OCI-LY7 (cell line): ENCODE data around the gene KIF5A. TPM values are rescaled to one million over a fixed set of nuclear protein-coding genes. Genes with fewer than 3 reads are reported as not detected.

Source experiments
- BruUV-seq: library from RNA; stranded (reverse); fragments of 400-500 nt; replicated peaks from 2 replicates; lab custom pipeline; 2021; lab: Mats Ljungman, UMichigan
- CTCF ChIA-PET: fragments of 300-600 bp; sonication (Branson Sonifier 250); formaldehyde crosslinking; loops from one replicate; lab custom pipeline; 2022; ENCODE audit warnings: antibody characterized with exemption; ENCODE audit not compliant: unreplicated experiment; lab: Charles Lee
- POLR2A ChIA-PET: fragments of 300-600 bp; sonication (Branson Sonifier 250); formaldehyde crosslinking; loops from one replicate; lab custom pipeline; 2022; ENCODE audit warnings: antibody characterized with exemption; lab: Charles Lee
- DNase-seq: peaks from one replicate; pipeline ENCODE4 v3.0.0-alpha.2; 2015; ENCODE audit warnings: low spot score
- H2AFZ ChIP-seq: fragments of 200-600 bp; sonication (generic), shearing (Covaris generic); 2 replicates; pipeline ENCODE4 v1.6.1; 2014; ENCODE audit warnings: mild to moderate bottlenecking, antibody characterized with exemption, low read length, moderate library complexity
- H3K27ac ChIP-seq: fragments of 200-600 bp; sonication (generic); 2 replicates; pipeline ENCODE4 v1.5.1; 2014; ENCODE audit warnings: mixed run types, low read depth, mild to moderate bottlenecking, moderate library complexity, low read length, inconsistent platforms; ENCODE audit not compliant: poor library complexity, severe bottlenecking
- H3K36me3 ChIP-seq: fragments of 200-600 bp; sonication (generic); 2 replicates; pipeline ENCODE4 v1.6.1; 2014; ENCODE audit warnings: mild to moderate bottlenecking, antibody characterized with exemption, low read length, moderate library complexity, mixed read lengths; ENCODE audit not compliant: insufficient read depth
- H3K4me1 ChIP-seq: fragments of 200-600 bp; sonication (generic); 2 replicates; pipeline ENCODE4 v1.5.1; 2014; ENCODE audit warnings: mild to moderate bottlenecking, low read length; ENCODE audit not compliant: insufficient read depth, poor library complexity, severe bottlenecking
- H3K4me2 ChIP-seq: fragments of 200-600 bp; sonication (generic); 2 replicates; pipeline ENCODE4 v1.6.1; 2014; ENCODE audit warnings: mild to moderate bottlenecking, low read length
- H3K4me3 ChIP-seq: fragments of 200-600 bp; sonication (generic); 2 replicates; pipeline ENCODE4 v1.5.1; 2014; ENCODE audit warnings: mild to moderate bottlenecking, low read depth, low read length; ENCODE audit not compliant: poor library complexity, severe bottlenecking
- H3K79me2 ChIP-seq: fragments of 200-600 bp; sonication (generic); 2 replicates; pipeline ENCODE4 v1.6.1; 2016; ENCODE audit warnings: low read depth, mild to moderate bottlenecking, low read length, moderate library complexity, mixed read lengths; ENCODE audit not compliant: insufficient read depth
- H3K9me2 ChIP-seq: fragments of 200-600 bp; sonication (generic); 2 replicates; pipeline ENCODE4 v1.6.1; 2016; ENCODE audit warnings: mild to moderate bottlenecking, low read length, mixed read lengths; ENCODE audit not compliant: insufficient read depth
- H3K9me3 ChIP-seq: fragments of 200-600 bp; sonication (generic); 2 replicates; pipeline ENCODE4 v1.6.1; 2014; ENCODE audit warnings: mild to moderate bottlenecking, mixed run types, low read length, mixed read lengths
- H4K20me1 ChIP-seq: fragments of 200-600 bp; sonication (generic); 2 replicates; pipeline ENCODE4 v1.6.1; 2014; ENCODE audit warnings: mild to moderate bottlenecking, antibody characterized with exemption, low read length, moderate library complexity, mixed read lengths; ENCODE audit not compliant: insufficient read depth
- CTCF ChIP-seq: fragments of 200-600 bp; sonication (generic); conservative IDR thresholded peaks from 2 replicates; pipeline ENCODE4 v1.5.1; 2014; ENCODE audit warnings: mild to moderate bottlenecking, antibody characterized with exemption, low read length, moderate library complexity, mixed read lengths
- EZH2phosphoT487 ChIP-seq: fragments of 200-600 bp; sonication (generic); IDR thresholded peaks from 2 replicates; pipeline ENCODE4 v1.6.1; 2018; ENCODE audit warnings: low read depth, borderline replicate concordance, mild to moderate bottlenecking, mixed run types, antibody characterized with exemption, low read length, moderate library complexity, mixed read lengths
- intact Hi-C: fragments of 100-400 bp; cut with micrococcal nuclease; formaldehyde crosslinking; loops from one replicate; pipeline ENCODE4 v1.10.0; 2022; ENCODE audit not compliant: unreplicated experiment
- total RNA-seq, 2 experiments: library from RNA; depleted of rRNA in 1 of 2; stranded (reverse); fragments of >200 nt in 1 of 2; shearing (Covaris generic) in 1 of 2; gene quantifications; 2 replicates each; pipeline ENCODE4 v1.2.3, GENCODE V29; 2014 to 2022

Gene KIF5A
- total RNA-seq, 2 experiments from 2014 or later = 0.09 to 1.6 TPM

GRCh38 chr12:57603324-57603723 is 53.5 kb downstream of the KIF5A start:
- no peak for TF ChIP-seq EZH2phosphoT487
- no peak for TF ChIP-seq CTCF
- ChIA-PET POLR2A (no interaction called here), CTCF (no interaction called here)
- no peaks in the 10 kb centered on the region for H3K9me3 ChIP-seq
- no peaks in the 10 kb centered on the region for H3K79me2 ChIP-seq
- H3K9me2 ChIP-seq = no peaks in the 10 kb centered on the region
- intact Hi-C loops = no loop called here
- H3K27ac ChIP-seq = no peak overlapping the region
- DNase-seq = no peak
- H3K36me3 ChIP-seq = peaks cover 46% of the 10 kb centered on the region; the same call in 1 of the 2 replicates
- H3K4me3 ChIP-seq = no peak overlapping the region
- H4K20me1 ChIP-seq = no peaks in the 10 kb centered on the region
- no TSS peak for BruUV-seq
- H3K4me1 ChIP-seq = no peaks in the 10 kb centered on the region
- no peak overlapping the region for H3K4me2 ChIP-seq
- H2AFZ ChIP-seq = no peak overlapping the region

- Histone ChIP-seq H3K36me3 (peaks cover 41% of the 10 kb centered on the region; the same call in 1 of the 2 replicates), H3K9me3 (no peaks in the 10 kb centered on the region), H3K27ac (no peak overlapping the region), H3K4me3 (no peak overlapping the region), H3K79me2 (no peaks in the 10 kb centered on the region), H3K4me2 (peak overlapping the region; percentile 30; the same call in 1 of the 2 replicates), H3K4me1 (no peaks in the 10 kb centered on the region), H3K9me2 (no peaks in the 10 kb centered on the region), H2AFZ (no peak overlapping the region), H4K20me1 (no peaks in the 10 kb centered on the region)
- ChIA-PET CTCF (no interaction called here), POLR2A (interaction anchor here (0.7 kb wide), 1 partner anchor 232 kb away, joined by 3 read pairs; no protein-coding TSS in a partner anchor)
- TF ChIP-seq EZH2phosphoT487 = no peak
- TF ChIP-seq CTCF = no peak
- no TSS peak for BruUV-seq
- no peak for DNase-seq
- intact Hi-C loops = no loop called here
Measured at GRCh38 chr12:57603815-57604453, 54.1 kb downstream of the KIF5A start.

GRCh38 chr12:57604454-57604991 is 54.7 kb downstream of the KIF5A start, which contains the start of gene DTX3:
TSS of gene DTX3 (plus strand) at chr12:57604824. CDS start at chr12:57606518, 1,694 bp downstream.
- no peaks in the 10 kb centered on the region for H3K79me2 ChIP-seq
- H3K4me3 ChIP-seq = no peak within 1 kb of the TSS
- no peak within 1 kb of the TSS for H3K27ac ChIP-seq
- H3K9me3 ChIP-seq = no peaks in the 10 kb centered on the region
- TF ChIP-seq EZH2phosphoT487 = no peak
- no peak for TF ChIP-seq CTCF
- H3K36me3 ChIP-seq = peaks cover 35% of the 10 kb centered on the region; the same call in 1 of the 2 replicates
- CTCF ChIA-PET = no interaction called here
- intact Hi-C loops = no loop called here
- no peaks in the 10 kb centered on the region for H3K4me1 ChIP-seq
- POLR2A ChIA-PET = no interaction called here
- H3K9me2 ChIP-seq = no peaks in the 10 kb centered on the region
- no peaks in the 10 kb centered on the region for H4K20me1 ChIP-seq
- DNase-seq = no peak
- no TSS peak for BruUV-seq
- H2AFZ ChIP-seq = no peak within 1 kb of the TSS
- H3K4me2 ChIP-seq = peak within 1 kb of the TSS; percentile 39; the same call in 1 of the 2 replicates
